GM10266 (cell line): ENCODE results near the gene PPP1R13B.

Source experiments
- DNase-seq: peaks from one replicate; pipeline ENCODE4 v3.0.0; 2012; ENCODE audit errors: extremely low spot score
- TF ChIP-seq, protein P1 (sequence below): IDR thresholded peaks from 2 replicates; pipeline ENCODE4 v1.5.1; 2012; ENCODE audit warnings: mild to moderate bottlenecking, low read depth; ENCODE audit not compliant: control insufficient read depth, insufficient read depth; ENCODE audit errors: missing control alignments

PPP1R13B gene

DNA sequence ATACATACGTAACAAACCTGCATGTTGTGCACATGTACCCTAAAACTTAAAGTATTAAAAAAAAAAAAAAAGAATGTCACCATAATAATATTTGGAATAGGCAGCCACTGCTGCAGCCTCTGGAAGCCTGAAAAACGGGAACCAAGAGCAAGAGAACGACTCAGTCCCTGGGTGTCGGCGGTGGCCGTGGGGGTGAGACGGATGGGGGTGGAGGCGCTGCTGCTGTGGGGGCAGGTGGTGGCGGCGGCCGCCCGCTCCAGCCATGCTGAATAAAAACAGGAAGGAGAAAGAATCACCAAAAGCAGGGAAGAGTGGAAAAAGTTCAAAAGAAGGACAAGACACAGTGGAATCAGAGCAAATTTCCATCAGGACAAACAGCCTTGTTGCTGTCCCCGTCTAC is 84.8 kb downstream of the PPP1R13B start:
- DNase-seq: no peak

GRCh38 chr14:103762036-103762435 is 85.3 kb downstream of the PPP1R13B start:
- TF ChIP-seq, protein P1, sequence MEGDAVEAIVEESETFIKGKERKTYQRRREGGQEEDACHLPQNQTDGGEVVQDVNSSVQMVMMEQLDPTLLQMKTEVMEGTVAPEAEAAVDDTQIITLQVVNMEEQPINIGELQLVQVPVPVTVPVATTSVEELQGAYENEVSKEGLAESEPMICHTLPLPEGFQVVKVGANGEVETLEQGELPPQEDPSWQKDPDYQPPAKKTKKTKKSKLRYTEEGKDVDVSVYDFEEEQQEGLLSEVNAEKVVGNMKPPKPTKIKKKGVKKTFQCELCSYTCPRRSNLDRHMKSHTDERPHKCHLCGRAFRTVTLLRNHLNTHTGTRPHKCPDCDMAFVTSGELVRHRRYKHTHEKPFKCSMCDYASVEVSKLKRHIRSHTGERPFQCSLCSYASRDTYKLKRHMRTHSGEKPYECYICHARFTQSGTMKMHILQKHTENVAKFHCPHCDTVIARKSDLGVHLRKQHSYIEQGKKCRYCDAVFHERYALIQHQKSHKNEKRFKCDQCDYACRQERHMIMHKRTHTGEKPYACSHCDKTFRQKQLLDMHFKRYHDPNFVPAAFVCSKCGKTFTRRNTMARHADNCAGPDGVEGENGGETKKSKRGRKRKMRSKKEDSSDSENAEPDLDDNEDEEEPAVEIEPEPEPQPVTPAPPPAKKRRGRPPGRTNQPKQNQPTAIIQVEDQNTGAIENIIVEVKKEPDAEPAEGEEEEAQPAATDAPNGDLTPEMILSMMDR: no peak
- no peak for DNase-seq

More for the DNA sequence above, 84.8 kb downstream of the PPP1R13B start:
- TF ChIP-seq, protein P1: no peak

- no peak for DNase-seq
These were observed 89.2 kb downstream of the PPP1R13B start for GRCh38 chr14:103758059-103758776.

GRCh38 chr14:103755060-103755459 is 92.3 kb downstream of the PPP1R13B start:
- TF ChIP-seq, protein P1: no peak

More at GRCh38 chr14:103758059-103758776, 89.2 kb downstream of the PPP1R13B start:
- TF ChIP-seq, protein P1: no peak

GRCh38 chr14:103753774-103754173 is 93.6 kb downstream of the PPP1R13B start:
- TF ChIP-seq, protein P1: no peak
- DNase-seq: no peak

More at GRCh38 chr14:103755060-103755459, 92.3 kb downstream of the PPP1R13B start:
- no peak for DNase-seq

- TF ChIP-seq, protein P1: no peak
- DNase-seq: no peak
These were observed 97.5 kb downstream of the PPP1R13B start for GRCh38 chr14:103749860-103750259.

DNA sequence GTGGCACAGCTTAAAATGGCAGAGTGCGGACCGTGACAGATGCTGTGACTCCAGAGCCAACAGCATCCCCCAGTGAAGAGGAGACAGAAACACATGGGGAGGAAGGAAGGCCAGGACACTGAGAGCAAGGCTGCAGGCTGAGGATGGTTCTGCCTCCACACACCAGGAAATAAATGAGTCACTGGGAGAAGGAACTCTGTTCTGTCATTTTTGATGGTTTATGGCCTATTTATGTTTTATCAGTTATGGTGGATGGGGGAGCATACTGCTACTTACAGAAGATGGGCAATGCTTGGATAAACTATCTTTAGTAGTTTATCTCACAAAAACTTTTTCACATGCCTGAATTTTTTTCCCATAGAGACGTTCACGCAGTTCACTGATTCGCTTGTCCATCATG is 97.9 kb downstream of the PPP1R13B start:
- TF ChIP-seq, protein P1: no peak
- DNase-seq: no peak
